MCF 10A (cell line): ENCODE data around the gene TEX51. TPM values are rescaled to one million over a fixed set of nuclear protein-coding genes. Genes with fewer than 3 reads are reported as not detected.
A peak's percentile ranks its signal among the peaks of the same experiment; 100 is the strongest.

Experiments used
- BruUV-seq: library from RNA; stranded (reverse); fragments of 400-500 nt; replicated peaks from 2 replicates; lab custom pipeline; 2021; lab: Mats Ljungman, UMichigan
- CTCF ChIA-PET: fragments of 300-600 bp; sonication (Branson Sonifier 250); formaldehyde crosslinking; extraction: SDS; loops from one replicate; lab custom pipeline; 2021; ENCODE audit warnings: antibody characterized with exemption, inconsistent platforms; lab: Yijun Ruan, JAX
- POLR2A ChIA-PET: fragments of 300-600, 350-650 bp; sonication (Branson Sonifier 250); formaldehyde crosslinking; extraction: SDS; loops from one replicate; lab custom pipeline; 2020; ENCODE audit warnings: antibody characterized with exemption, inconsistent platforms; lab: Yijun Ruan, JAX
- DNase-seq: peaks from one replicate; pipeline ENCODE4 v3.0.0-alpha.2; 2018; ENCODE audit not compliant: unreplicated experiment
- H3K27ac Mint-ChIP-seq: one replicate; pipeline ENCODE4 v1.8.0; 2022; ENCODE audit warnings: mild to moderate bottlenecking, low read depth, mixed read lengths; ENCODE audit not compliant: unreplicated experiment
- H3K27me3 Mint-ChIP-seq: one replicate; pipeline ENCODE4 v1.8.0; 2022; ENCODE audit warnings: mixed read lengths; ENCODE audit not compliant: insufficient read depth, unreplicated experiment
- H3K36me3 Mint-ChIP-seq: one replicate; pipeline ENCODE4 v1.8.0; 2022; ENCODE audit warnings: mild to moderate bottlenecking, moderate library complexity, mixed read lengths; ENCODE audit not compliant: insufficient read depth, unreplicated experiment
- H3K4me1 Mint-ChIP-seq: one replicate; pipeline ENCODE4 v1.8.0; 2022; ENCODE audit warnings: mixed read lengths; ENCODE audit not compliant: insufficient read depth, unreplicated experiment
- H3K4me3 Mint-ChIP-seq: one replicate; pipeline ENCODE4 v1.8.0; 2022; ENCODE audit warnings: mild to moderate bottlenecking, moderate library complexity, mixed read lengths; ENCODE audit not compliant: unreplicated experiment
- H3K9me3 Mint-ChIP-seq: one replicate; pipeline ENCODE4 v1.8.0; 2022; ENCODE audit warnings: mixed read lengths; ENCODE audit not compliant: unreplicated experiment
- CTCF ChIP-seq: fragments of 200-600 bp; IDR thresholded peaks from one replicate; pipeline ENCODE4 v1.8.0; 2022; ENCODE audit warnings: antibody characterized with exemption, mild to moderate bottlenecking; ENCODE audit not compliant: unreplicated experiment
- intact Hi-C: fragments of 100-400 bp; cut with micrococcal nuclease; formaldehyde crosslinking; loops from 2 replicates; pipeline ENCODE4 v1.14.1; 2022
- total RNA-seq: library from RNA; stranded (reverse); gene quantifications from 2 replicates; pipeline ENCODE4 v1.2.3, GENCODE V29; 2022

Gene TEX51
- total RNA-seq, 1 experiment from 2014 or later: not detected

GRCh38 chr2:126902152-126902835 is 3.6 kb downstream of the TEX51 start:
- peak; percentile 5 for DNase-seq
- POLR2A ChIA-PET: no interaction called here
- no peak overlapping the region for H3K4me3 Mint-ChIP-seq
- no TSS peak for BruUV-seq
- TF ChIP-seq CTCF: no peak
- peaks cover 5% of the 10 kb centered on the region for H3K4me1 Mint-ChIP-seq
- H3K27ac Mint-ChIP-seq: no peak overlapping the region
- peaks cover 27% of the 10 kb centered on the region for H3K27me3 Mint-ChIP-seq
- CTCF ChIA-PET: interaction anchor here (0.5 kb wide), 1 partner anchor 13 kb away, joined by 3 read pairs; no protein-coding TSS in a partner anchor
- intact Hi-C loops: no loop called here
- no peaks in the 10 kb centered on the region for H3K36me3 Mint-ChIP-seq
- peaks cover 17% of the 10 kb centered on the region for H3K9me3 Mint-ChIP-seq

- intact Hi-C loops: no loop called here
- H3K9me3 Mint-ChIP-seq: peaks cover 11% of the 10 kb centered on the region
- no peaks in the 10 kb centered on the region for H3K36me3 Mint-ChIP-seq
- ChIA-PET POLR2A (no interaction called here), CTCF (no interaction called here)
- TF ChIP-seq CTCF: no peak
- no TSS peak for BruUV-seq
- H3K27ac Mint-ChIP-seq: no peak overlapping the region
- peaks cover 27% of the 10 kb centered on the region for H3K27me3 Mint-ChIP-seq
- no peak overlapping the region for H3K4me3 Mint-ChIP-seq
- H3K4me1 Mint-ChIP-seq: peaks cover 5% of the 10 kb centered on the region
- DNase-seq: no peak
Measured at GRCh38 chr2:126902859-126903258, 4.2 kb downstream of the TEX51 start.

GRCh38 chr2:126905991-126906390 is 7.3 kb downstream of the TEX51 start:
- Mint-ChIP-seq H3K27me3 (peaks cover 27% of the 10 kb centered on the region), H3K27ac (no peak overlapping the region), H3K4me1 (peaks cover 5% of the 10 kb centered on the region), H3K9me3 (peaks cover 7% of the 10 kb centered on the region), H3K4me3 (no peak overlapping the region), H3K36me3 (no peaks in the 10 kb centered on the region)
- intact Hi-C loops: no loop called here
- DNase-seq: no peak
- BruUV-seq: no TSS peak
- POLR2A ChIA-PET: interaction anchor here (0.7 kb wide), 1 partner anchor 11 kb away, joined by 6 read pairs; no protein-coding TSS in a partner anchor
- no peak for TF ChIP-seq CTCF
- CTCF ChIA-PET: no interaction called here

- ChIA-PET POLR2A (no interaction called here), CTCF (no interaction called here)
- intact Hi-C loops: no loop called here
- no peak for TF ChIP-seq CTCF
- Mint-ChIP-seq H3K9me3 (peaks cover 7% of the 10 kb centered on the region), H3K4me1 (peaks cover 5% of the 10 kb centered on the region), H3K27ac (no peak overlapping the region), H3K4me3 (no peak overlapping the region), H3K27me3 (peaks cover 27% of the 10 kb centered on the region), H3K36me3 (no peaks in the 10 kb centered on the region)
- BruUV-seq: no TSS peak
- no peak for DNase-seq
Measured at GRCh38 chr2:126906781-126907180, 8.1 kb downstream of the TEX51 start.
